Measurements from ENCODE around the gene PTPN14. TPM values are rescaled to one million over a fixed set of nuclear protein-coding genes. Genes with fewer than 3 reads are reported as not detected.

PTPN14 gene
- polyA plus RNA-seq, 1 donor from 2014 or later: 0.07 TPM

GRCh38 chr1:214520544-214521165 is 30.7 kb downstream of the PTPN14 start:
- no peaks in the 10 kb centered on the region for H3K79me2 ChIP-seq (replicated peaks; ENCODE audit: insufficient read depth, low read length)
- H3K9me2 ChIP-seq (ENCODE audit: insufficient read depth, low read length): no peaks in the 10 kb centered on the region
- no peaks in the 10 kb centered on the region for H4K20me1 ChIP-seq (ENCODE audit: insufficient read depth)
- no peaks in the 10 kb centered on the region for H3K27me3 ChIP-seq (ENCODE audit: insufficient read depth, low read depth, low read length)
- TF ChIP-seq TAF1 (IDR thresholded peaks at IDR 0.05; ENCODE audit: low read depth) (no peak), EP300 (conservative IDR thresholded peaks at IDR 0.05; ENCODE audit: poor library complexity, severe bottlenecking) (no peak), MXI1 (conservative IDR thresholded peaks at IDR 0.05; ENCODE audit: poor library complexity, severe bottlenecking) (no peak), RAD21 (conservative IDR thresholded peaks at IDR 0.05) (no peak), CTCF (IDR thresholded peaks at IDR 0.05; ENCODE audit: poor library complexity, severe bottlenecking) (no peak), SMC3 (conservative IDR thresholded peaks at IDR 0.05; ENCODE audit: poor library complexity) (no peak), REST (IDR thresholded peaks at IDR 0.05; ENCODE audit: borderline replicate concordance) (no peak), EZH2 (IDR thresholded peaks at IDR 0.05; ENCODE audit: borderline replicate concordance, insufficient read depth, low read length, poor library complexity, severe bottlenecking) (no peak), POLR2AphosphoS5 (IDR thresholded peaks at IDR 0.05) (no peak)
- no peaks in the 10 kb centered on the region for H3K36me3 ChIP-seq (ENCODE audit: insufficient read depth, low read length)
- no peaks in the 10 kb centered on the region for H3F3A ChIP-seq (ENCODE audit: insufficient read depth, low read length, poor library complexity, severe bottlenecking)
- no peak overlapping the region for H2AFZ ChIP-seq (ENCODE audit: low read depth, low read length)
- no peak overlapping the region for H3K9ac ChIP-seq (ENCODE audit: low read length)
- H3K4me3 ChIP-seq (ENCODE audit: low read length): no peak overlapping the region
- no peaks in the 10 kb centered on the region for H3K9me3 ChIP-seq (ENCODE audit: low read length)
- no peak overlapping the region for H3K27ac ChIP-seq (ENCODE audit: low read length)
- no peak overlapping the region for H3K4me2 ChIP-seq (ENCODE audit: low read length)

DNA sequence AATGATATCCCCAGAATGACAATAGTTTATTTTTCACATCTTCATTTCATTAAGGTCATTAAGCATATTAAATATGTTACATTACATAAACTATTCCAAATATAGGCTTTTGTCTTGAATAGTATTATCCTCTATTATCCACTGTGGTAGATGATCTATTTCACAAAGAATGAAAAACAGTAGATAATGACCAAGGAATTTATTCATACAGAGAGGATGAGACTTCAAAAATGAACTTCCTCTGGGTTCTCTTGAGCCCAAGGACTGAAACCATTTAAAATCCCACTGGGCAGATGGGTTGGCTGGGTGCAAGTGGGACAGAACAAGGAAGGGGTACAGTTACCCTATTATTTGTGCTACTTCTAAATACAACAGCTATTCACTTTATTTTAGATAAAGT is 33.0 kb downstream of the PTPN14 start:
- Histone ChIP-seq H3K9me3 (ENCODE audit: low read length) (no peaks in the 10 kb centered on the region), H3K4me2 (ENCODE audit: low read length) (no peak overlapping the region), H3K9me2 (ENCODE audit: insufficient read depth, low read length) (no peaks in the 10 kb centered on the region), H4K20me1 (ENCODE audit: insufficient read depth) (no peaks in the 10 kb centered on the region), H2AFZ (ENCODE audit: low read depth, low read length) (no peak overlapping the region), H3K4me3 (ENCODE audit: low read length) (no peak overlapping the region), H3K9ac (ENCODE audit: low read length) (no peak overlapping the region), H3K27me3 (ENCODE audit: insufficient read depth, low read depth, low read length) (no peaks in the 10 kb centered on the region), H3F3A (ENCODE audit: insufficient read depth, low read length, poor library complexity, severe bottlenecking) (no peaks in the 10 kb centered on the region), H3K27ac (ENCODE audit: low read length) (no peak overlapping the region), H3K36me3 (ENCODE audit: insufficient read depth, low read length) (no peaks in the 10 kb centered on the region), H3K79me2 (replicated peaks; ENCODE audit: insufficient read depth, low read length) (no peaks in the 10 kb centered on the region)
- TF ChIP-seq TAF1 (IDR thresholded peaks at IDR 0.05; ENCODE audit: low read depth) (no peak), REST (IDR thresholded peaks at IDR 0.05; ENCODE audit: borderline replicate concordance) (no peak), EP300 (conservative IDR thresholded peaks at IDR 0.05; ENCODE audit: poor library complexity, severe bottlenecking) (no peak), RAD21 (conservative IDR thresholded peaks at IDR 0.05) (no peak), SMC3 (conservative IDR thresholded peaks at IDR 0.05; ENCODE audit: poor library complexity) (no peak)

Data from neural cell (in vitro differentiated cells).